GM06990 (cell line): ENCODE data around the gene MX2.

ENCODE experiments used
- DNase-seq: peaks from one replicate; pipeline ENCODE4 v3.0.0-alpha.2; 2011; ENCODE audit not compliant: insufficient read length; ENCODE audit errors: extremely low read depth
- H3K27me3 ChIP-seq: replicated peaks from 2 replicates; pipeline ENCODE4 v1.6.0; 2011; ENCODE audit warnings: low read length; ENCODE audit not compliant: control insufficient read depth, insufficient read depth
- H3K36me3 ChIP-seq: 2 replicates; pipeline ENCODE4 v1.5.1; 2011; ENCODE audit warnings: low read length; ENCODE audit not compliant: control insufficient read depth, insufficient read depth
- H3K4me3 ChIP-seq: replicated peaks from 2 replicates; pipeline ENCODE4 v1.5.1; 2011; ENCODE audit warnings: low read depth, mild to moderate bottlenecking, control low read depth, low read length
- TF ChIP-seq, protein P1 (sequence below): IDR thresholded peaks from 2 replicates; pipeline ENCODE4 v1.5.1; 2011; ENCODE audit warnings: low read length, control low read depth, mild to moderate bottlenecking, inconsistent platforms; ENCODE audit not compliant: insufficient read depth, poor library complexity, severe bottlenecking

The MX2 gene

DNA sequence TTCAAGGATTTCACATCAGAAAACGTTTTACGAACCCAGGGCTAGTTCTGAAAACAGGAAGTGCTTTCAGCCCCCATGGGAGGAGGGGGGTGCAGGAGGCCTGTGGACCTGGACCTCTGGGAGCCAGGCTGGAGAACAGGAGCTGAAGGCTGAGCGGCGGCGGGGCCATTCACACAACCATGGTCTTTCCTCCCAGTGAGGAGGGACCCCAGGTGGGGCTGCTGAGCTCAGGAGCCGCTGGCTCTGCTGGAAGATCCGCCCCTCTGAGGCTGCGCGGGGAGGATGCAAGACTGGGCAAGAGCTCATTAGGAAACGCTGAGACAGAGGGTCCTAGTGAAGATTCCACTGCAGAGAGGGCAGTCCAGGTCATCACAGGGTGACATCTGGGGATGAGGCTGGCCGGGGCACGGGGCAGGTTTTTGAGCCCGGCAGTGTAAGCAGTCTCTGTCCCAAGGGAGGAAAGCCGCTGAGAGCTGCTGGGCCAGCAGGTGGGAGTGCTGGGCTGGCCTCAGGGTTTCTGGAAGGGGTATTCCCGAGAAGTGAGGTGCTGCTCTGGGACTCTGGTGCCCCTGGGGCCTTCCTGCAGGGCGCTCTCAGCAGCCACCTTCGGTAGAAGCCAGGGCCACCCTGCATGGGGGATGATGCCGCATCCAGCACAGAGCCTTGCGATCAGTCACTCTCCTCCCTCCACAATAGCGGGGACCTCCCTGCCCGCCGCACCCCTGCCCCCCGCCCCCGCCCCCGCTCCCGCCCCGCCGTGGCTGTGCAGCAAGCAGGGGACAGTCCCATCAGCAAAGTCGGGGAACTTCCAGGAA, 7.5 kb downstream of the MX2 start:
- Histone ChIP-seq H3K36me3 (no peaks in the 10 kb centered on the region; the same call in 1 of the 2 replicates), H3K4me3 (peak overlapping the region; percentile 48), H3K27me3 (no peaks in the 10 kb centered on the region)
- peak; percentile 70 for DNase-seq
- TF ChIP-seq, protein P1, sequence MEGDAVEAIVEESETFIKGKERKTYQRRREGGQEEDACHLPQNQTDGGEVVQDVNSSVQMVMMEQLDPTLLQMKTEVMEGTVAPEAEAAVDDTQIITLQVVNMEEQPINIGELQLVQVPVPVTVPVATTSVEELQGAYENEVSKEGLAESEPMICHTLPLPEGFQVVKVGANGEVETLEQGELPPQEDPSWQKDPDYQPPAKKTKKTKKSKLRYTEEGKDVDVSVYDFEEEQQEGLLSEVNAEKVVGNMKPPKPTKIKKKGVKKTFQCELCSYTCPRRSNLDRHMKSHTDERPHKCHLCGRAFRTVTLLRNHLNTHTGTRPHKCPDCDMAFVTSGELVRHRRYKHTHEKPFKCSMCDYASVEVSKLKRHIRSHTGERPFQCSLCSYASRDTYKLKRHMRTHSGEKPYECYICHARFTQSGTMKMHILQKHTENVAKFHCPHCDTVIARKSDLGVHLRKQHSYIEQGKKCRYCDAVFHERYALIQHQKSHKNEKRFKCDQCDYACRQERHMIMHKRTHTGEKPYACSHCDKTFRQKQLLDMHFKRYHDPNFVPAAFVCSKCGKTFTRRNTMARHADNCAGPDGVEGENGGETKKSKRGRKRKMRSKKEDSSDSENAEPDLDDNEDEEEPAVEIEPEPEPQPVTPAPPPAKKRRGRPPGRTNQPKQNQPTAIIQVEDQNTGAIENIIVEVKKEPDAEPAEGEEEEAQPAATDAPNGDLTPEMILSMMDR, result peak; percentile 50

DNA sequence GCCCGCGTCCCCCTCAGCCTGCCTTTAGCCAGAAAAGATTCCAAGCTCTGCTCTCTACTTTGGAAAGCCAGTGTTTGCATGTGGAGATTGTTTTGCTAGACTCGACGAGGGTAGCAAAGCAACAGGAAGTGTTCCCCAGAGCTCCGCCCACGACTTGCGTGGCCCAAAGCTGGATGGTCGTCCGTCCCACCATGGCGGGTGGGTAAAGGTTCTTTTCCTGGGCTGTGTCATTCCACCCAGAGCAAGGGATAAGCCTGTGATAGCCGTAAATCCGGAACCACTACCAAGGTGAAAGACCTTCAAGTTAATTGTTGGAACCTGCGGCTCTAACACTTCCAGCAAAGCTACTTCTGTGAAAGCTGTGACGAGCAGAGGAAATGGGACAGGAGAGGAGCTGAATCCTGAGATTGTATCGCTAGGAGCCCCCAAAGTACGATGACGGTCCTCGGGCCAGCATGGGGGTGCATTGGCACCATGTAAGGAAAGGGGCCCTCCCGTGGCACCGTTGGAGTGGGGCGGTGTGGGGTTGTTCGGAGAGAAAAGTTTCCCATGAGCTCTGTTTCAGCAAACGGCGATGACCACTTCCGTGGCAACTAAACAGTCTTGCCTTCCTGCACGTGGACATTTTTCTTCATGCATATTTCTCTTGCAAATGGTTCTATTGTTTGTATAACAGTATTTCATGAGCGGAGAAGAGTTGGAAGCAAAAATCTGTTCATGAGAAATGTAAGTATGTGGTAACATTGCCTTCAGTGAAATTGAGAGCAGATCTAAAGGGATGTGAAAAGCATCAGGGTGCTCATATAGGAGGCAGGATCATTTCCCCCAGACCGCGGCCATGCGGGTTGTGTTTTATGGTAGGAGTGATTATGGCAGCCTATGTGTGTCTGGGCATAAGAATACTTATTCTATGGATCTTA, 8.4 kb downstream of the MX2 start:
- no peaks in the 10 kb centered on the region for H3K27me3 ChIP-seq
- DNase-seq, result peak; percentile 41
- no peaks in the 10 kb centered on the region; the same call in none of the 2 replicates for H3K36me3 ChIP-seq
- TF ChIP-seq, protein P1, result no peak
- peak overlapping the region; percentile 48 for H3K4me3 ChIP-seq

DNA sequence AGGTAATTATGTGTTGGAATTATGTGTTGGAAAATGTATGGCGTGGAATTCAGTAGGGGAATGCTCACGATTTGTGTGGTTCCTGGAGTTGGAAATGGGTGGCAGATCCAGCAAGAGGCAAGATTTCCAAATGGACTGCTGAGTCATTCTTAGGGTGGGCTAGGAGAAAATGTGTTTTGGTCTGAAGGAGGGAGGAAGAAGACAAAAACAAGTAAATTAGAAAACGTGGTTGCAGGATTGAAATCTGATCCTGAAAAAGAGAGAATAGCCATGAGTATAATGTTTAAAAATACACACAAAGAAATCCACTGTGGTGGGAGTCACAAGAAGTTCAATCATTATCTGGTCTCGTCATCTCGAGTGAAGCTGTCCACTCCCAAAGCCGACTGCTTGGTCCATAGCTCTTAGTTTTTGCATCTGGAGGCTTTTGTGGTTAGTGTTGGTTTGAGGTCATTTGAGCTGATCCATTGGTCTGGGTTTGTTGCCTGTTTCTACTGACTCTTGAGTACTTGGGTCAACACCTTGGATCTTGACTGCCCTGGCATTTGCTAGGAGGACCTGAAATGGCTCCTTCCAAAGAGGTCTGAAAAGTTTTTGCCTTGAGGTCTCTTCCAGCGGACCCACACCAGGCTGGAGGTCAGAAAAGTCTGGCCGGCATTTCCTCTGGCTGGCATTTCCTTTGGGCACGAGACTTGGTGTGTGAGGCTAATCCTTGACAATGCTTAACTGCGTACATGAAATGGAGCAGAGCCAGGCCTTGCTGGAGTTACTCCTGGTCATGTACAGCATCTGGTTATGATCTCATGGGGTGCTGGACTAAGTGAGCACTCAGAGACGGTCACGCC, 9.2 kb downstream of the MX2 start:
- Histone ChIP-seq H3K4me3 (peak overlapping the region; percentile 18; the same call in 1 of the 2 replicates), H3K36me3 (no peaks in the 10 kb centered on the region; the same call in 1 of the 2 replicates), H3K27me3 (no peaks in the 10 kb centered on the region)
- TF ChIP-seq, protein P1, result no peak
- DNase-seq, result no peak

DNA sequence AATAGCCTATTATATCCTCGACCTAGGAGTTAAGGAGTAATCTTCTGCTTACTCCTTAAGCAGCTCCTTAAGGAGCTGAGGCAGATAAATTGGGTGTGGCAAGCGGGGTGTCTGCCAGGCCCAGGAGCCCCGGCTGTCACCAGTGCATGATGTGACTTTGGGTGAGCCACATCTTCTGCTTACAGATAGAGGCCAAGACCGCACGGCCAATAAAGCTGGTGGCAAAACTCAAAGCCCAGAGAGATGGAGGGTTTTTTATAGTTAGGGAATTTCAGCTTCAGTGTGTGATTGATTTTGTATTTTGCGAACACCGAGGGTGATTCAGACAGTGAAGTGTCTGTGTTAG, 9.8 kb downstream of the MX2 start:
- Histone ChIP-seq H3K4me3 (no peak overlapping the region), H3K36me3 (no peaks in the 10 kb centered on the region; the same call in 1 of the 2 replicates)
- DNase-seq, result no peak

GRCh38 chr21:41373253-41373652, 11.4 kb downstream of the MX2 start:
- DNase-seq, result no peak

More for the DNA sequence above, 9.8 kb downstream of the MX2 start:
- TF ChIP-seq, protein P1, result no peak
- H3K27me3 ChIP-seq, result no peaks in the 10 kb centered on the region

More at GRCh38 chr21:41373253-41373652, 11.4 kb downstream of the MX2 start:
- H3K27me3 ChIP-seq, result no peaks in the 10 kb centered on the region
- H3K4me3 ChIP-seq, result no peak overlapping the region
- H3K36me3 ChIP-seq, result peaks cover 6% of the 10 kb centered on the region
- TF ChIP-seq, protein P1, result no peak
